HCT116 (cell line): ENCODE data around the gene DBNL. TPM values are rescaled to one million over a fixed set of nuclear protein-coding genes. Genes with fewer than 3 reads are reported as not detected.

ENCODE experiments used
- ATAC-seq: fragments of 200-7000 bp; cut with Tn5 transposase; 2 replicates; pipeline ENCODE4 v1.9.1; 2020; ENCODE audit warnings: mild to moderate bottlenecking, moderate library complexity
- BruUV-seq: library from RNA; stranded (reverse); fragments of 400-500 nt; replicated peaks from 2 replicates; lab custom pipeline; 2021; lab: Mats Ljungman, UMichigan
- CTCF ChIA-PET: fragments of 300-600 bp; sonication (Branson Sonifier 250); formaldehyde crosslinking; loops from one replicate; lab custom pipeline; 2021; ENCODE audit warnings: antibody characterized with exemption; lab: Charles Lee
- POLR2A ChIA-PET: fragments of 300-600, 350-600 bp; sonication (Branson Sonifier 250); formaldehyde crosslinking; loops from one replicate; lab custom pipeline; 2021; ENCODE audit warnings: antibody characterized with exemption; lab: Charles Lee
- RAD21 ChIA-PET, 2 experiments: fragments of 300-600 bp; sonication (Branson Sonifier 250); formaldehyde crosslinking; loops; one replicate each; lab custom pipeline; 2023; ENCODE audit warnings: low total read pairs in 2 of 2; ENCODE audit not compliant: uncharacterized antibody in 2 of 2, unreplicated experiment in 2 of 2, low non-redundant PET in 1 of 2; lab: Charles Lee
- DNase-seq: peaks from one replicate; pipeline ENCODE4 v3.0.0-alpha.2; 2010; ENCODE audit warnings: low read depth, low spot score
- H2AFZ ChIP-seq: fragments of 200-600 bp; shearing (Covaris generic), sonication (generic); 2 replicates; pipeline ENCODE4 v1.6.1; 2017; ENCODE audit warnings: low read depth, mixed run types, mixed read lengths, antibody characterized with exemption, low read length; ENCODE audit not compliant: poor library complexity, severe bottlenecking
- H3K27ac ChIP-seq: 2 replicates; pipeline ENCODE4 v1.5.1; 2012; ENCODE audit warnings: low read depth, low read length
- H3K27me3 ChIP-seq: fragments of 200-600 bp; sonication (generic); 2 replicates; pipeline ENCODE4 v1.6.1; 2016; ENCODE audit warnings: mixed run types, low read length, mixed read lengths; ENCODE audit not compliant: insufficient read depth
- H3K36me3 ChIP-seq, 2 experiments: fragments of 200-500 bp in 1 of 2; fragments of 200-600 bp in 1 of 2; sonication (Bioruptor generic) in 1 of 2; sonication (generic) in 1 of 2; 2 replicates each; pipeline versions ENCODE4 v1.5.1 to v1.6.1; 2014 to 2016; ENCODE audit warnings: low read length in 2 of 2, inconsistent platforms in 1 of 2, mixed read lengths in 1 of 2, mixed run types in 1 of 2; ENCODE audit not compliant: insufficient read depth in 2 of 2, control insufficient read depth in 1 of 2
- H3K4me1 ChIP-seq, 2 experiments: fragments of 200-600 bp in 1 of 2; sonication (generic) in 1 of 2; 2 replicates each; pipeline versions ENCODE4 v1.5.1 to v1.6.1; 2012 to 2017; ENCODE audit warnings: low read length in 2 of 2, inconsistent platforms in 1 of 2, mild to moderate bottlenecking in 1 of 2, mixed read lengths in 1 of 2, mixed run types in 1 of 2, moderate library complexity in 1 of 2; ENCODE audit not compliant: insufficient read depth in 2 of 2, control insufficient read depth in 1 of 2
- H3K4me2 ChIP-seq: fragments of 200-600 bp; sonication (generic); 2 replicates; pipeline ENCODE4 v1.6.1; 2017; ENCODE audit warnings: mixed run types, low read length, mixed read lengths
- H3K4me3 ChIP-seq, 2 experiments: fragments of 200-600 bp in 1 of 2; sonication (generic) in 1 of 2; replicated peaks in 1 of 2; 2 replicates each; pipeline ENCODE4 v1.5.1; 2011 to 2016; ENCODE audit warnings: low read length in 2 of 2, control low read depth in 1 of 2, low read depth in 1 of 2, mild to moderate bottlenecking in 1 of 2, mixed read lengths in 1 of 2, mixed run types in 1 of 2
- H3K79me2 ChIP-seq: fragments of 200-600 bp; sonication (generic); 2 replicates; pipeline ENCODE4 v1.6.1; 2017; ENCODE audit warnings: mild to moderate bottlenecking, mixed run types, low read length, moderate library complexity, mixed read lengths; ENCODE audit not compliant: insufficient read depth
- H3K9ac ChIP-seq: fragments of 200-600 bp; sonication (generic); 2 replicates; pipeline ENCODE4 v1.6.1; 2016; ENCODE audit warnings: low read length, mixed read lengths
- H3K9me2 ChIP-seq: fragments of 200-600 bp; sonication (generic), shearing (Covaris generic); 2 replicates; pipeline ENCODE4 v1.6.1; 2017; ENCODE audit warnings: mixed run types, mild to moderate bottlenecking, moderate library complexity; ENCODE audit not compliant: insufficient read depth
- H3K9me3 ChIP-seq, 2 experiments: fragments of 200-500 bp in 1 of 2; fragments of 200-600 bp in 1 of 2; sonication (Bioruptor generic) in 1 of 2; sonication (generic) in 1 of 2; 2 replicates each; pipeline ENCODE4 v1.6.1; 2014 to 2017; ENCODE audit warnings: low read length in 2 of 2, mixed read lengths in 2 of 2, inconsistent platforms in 1 of 2, low read depth in 1 of 2, mild to moderate bottlenecking in 1 of 2, mixed run types in 1 of 2, moderate library complexity in 1 of 2; ENCODE audit not compliant: control insufficient read depth in 1 of 2, insufficient read depth in 1 of 2
- H4K20me1 ChIP-seq: fragments of 200-600 bp; sonication (generic), shearing (Covaris generic); 2 replicates; pipeline ENCODE4 v1.6.1; 2017; ENCODE audit warnings: mixed run types, mild to moderate bottlenecking, moderate library complexity; ENCODE audit not compliant: insufficient read depth
- CBX3 ChIP-seq: IDR thresholded peaks from 2 replicates; pipeline ENCODE4 v1.6.1; 2012; ENCODE audit warnings: low read depth
- CTCF ChIP-seq, 3 experiments: fragments of 200-600 bp in 1 of 3; sonication (generic) in 1 of 3; IDR thresholded peaks in 2 of 3; conservative IDR thresholded peaks in 1 of 3; 2 replicates each; pipeline ENCODE4 v1.5.1; 2012 to 2017; ENCODE audit warnings: low read depth in 2 of 3, low read length in 2 of 3, antibody characterized with exemption in 1 of 3, borderline replicate concordance in 1 of 3, control low read depth in 1 of 3, mild to moderate bottlenecking in 1 of 3, mixed read lengths in 1 of 3, mixed run types in 1 of 3, moderate library complexity in 1 of 3; ENCODE audit not compliant: insufficient read depth in 1 of 3
- EGR1 ChIP-seq: IDR thresholded peaks from 2 replicates; pipeline ENCODE4 v1.6.1; 2012; ENCODE audit warnings: low read depth
- MAX ChIP-seq: IDR thresholded peaks from 2 replicates; pipeline ENCODE4 v1.6.1; 2012
- intact Hi-C: fragments of 100-400 bp; cut with micrococcal nuclease; formaldehyde crosslinking; loops from 2 replicates; pipeline ENCODE4 v1.10.0; 2022
- total RNA-seq: library from RNA; stranded (reverse); gene quantifications from one replicate; pipeline ENCODE4 v1.2.1, GENCODE V29; 2021; ENCODE audit not compliant: unreplicated experiment

Gene DBNL
- total RNA-seq, 1 experiment from 2014 or later = 39.4 TPM

- RAD21 ChIA-PET = no interaction called here
- no peaks in the 10 kb centered on the region for H4K20me1 ChIP-seq
Observed at GRCh38 chr7:44062180-44062902, 17.8 kb downstream of the DBNL start.

More at GRCh38 chr7:44062180-44062902, 17.8 kb downstream of the DBNL start:
- no peak for TF ChIP-seq MAX
- no peak for TF ChIP-seq EGR1
- TF ChIP-seq CTCF (IDR thresholded peaks at IDR 0.05 in 2 of 3, conservative IDR thresholded peaks at IDR 0.05 in 1 of 3; ENCODE audit: borderline replicate concordance in 1 of 3, insufficient read depth in 1 of 3, low read depth in 2 of 3, low read length in 2 of 3) = no peak
- no peak for TF ChIP-seq CBX3
- ATAC-seq (no peak), DNase-seq (no peak)
- Histone ChIP-seq H3K79me2 (no peaks in the 10 kb centered on the region), H3K9me3 (no peaks in the 10 kb centered on the region), H3K27ac (no peak overlapping the region), H3K27me3 (no peaks in the 10 kb centered on the region), H3K4me1 (peaks cover 0 to 6% of the 10 kb centered on the region in 2 experiments; a peak in 1 of 4 replicates), H2AFZ (no peak overlapping the region), H3K4me2 (no peak overlapping the region), H3K9ac (no peak overlapping the region), H3K36me3 (peaks cover 11 to 29% of the 10 kb centered on the region in 2 experiments; a peak in 3 of 4 replicates), H3K9me2 (no peaks in the 10 kb centered on the region), H3K4me3 (no peak overlapping the region)
- BruUV-seq = no TSS peak
- POLR2A ChIA-PET = no interaction called here
- CTCF ChIA-PET = no interaction called here
- intact Hi-C loops = no loop called here
